Activated CD4-positive, alpha-beta memory T cell treated with anti-CD3 and anti-CD28 coated beads, Interleukin-2, amount 10 ng/mL, durations not matched to agents 7 days and 5 days (primary cell): Measurements from ENCODE around the gene NLGN1. TPM values are rescaled to one million over a fixed set of nuclear protein-coding genes. Genes with fewer than 3 reads are reported as not detected.

ENCODE experiments used
- CTCF ChIA-PET: fragments of 350-600 bp; sonication (Branson Sonifier 250); formaldehyde crosslinking; loops from one replicate; lab custom pipeline; 2021; ENCODE audit warnings: antibody characterized with exemption, inconsistent platforms; lab: Charles Lee
- POLR2A ChIA-PET: fragments of 350-600 bp; sonication (Branson Sonifier 250); formaldehyde crosslinking; loops from one replicate; lab custom pipeline; 2021; ENCODE audit warnings: antibody characterized with exemption; lab: Charles Lee
- DNase-seq: peaks from one replicate; pipeline ENCODE4 v3.0.0-alpha.2; 2020
- H3K27ac Mint-ChIP-seq: one replicate; pipeline ENCODE4 v1.8.0; 2021; ENCODE audit warnings: mild to moderate bottlenecking, mixed read lengths
- H3K27me3 Mint-ChIP-seq: one replicate; pipeline ENCODE4 v1.8.0; 2021; ENCODE audit warnings: mixed read lengths
- H3K36me3 Mint-ChIP-seq: one replicate; pipeline ENCODE4 v1.8.0; 2021; ENCODE audit warnings: low read depth, mixed read lengths
- H3K4me1 Mint-ChIP-seq: one replicate; pipeline ENCODE4 v1.8.0; 2021; ENCODE audit warnings: mixed read lengths
- H3K4me3 Mint-ChIP-seq: one replicate; pipeline ENCODE4 v1.8.0; 2021; ENCODE audit warnings: mild to moderate bottlenecking, mixed read lengths
- H3K9me3 Mint-ChIP-seq: one replicate; pipeline ENCODE4 v1.8.0; 2021; ENCODE audit warnings: mixed read lengths
- total RNA-seq, 2 experiments: library from RNA; stranded (reverse); gene quantifications; one replicate each; pipeline ENCODE4 v1.2.3, GENCODE V29; 2021

NLGN1 gene
- total RNA-seq, 2 experiments from 2014 or later: not detected

DNA sequence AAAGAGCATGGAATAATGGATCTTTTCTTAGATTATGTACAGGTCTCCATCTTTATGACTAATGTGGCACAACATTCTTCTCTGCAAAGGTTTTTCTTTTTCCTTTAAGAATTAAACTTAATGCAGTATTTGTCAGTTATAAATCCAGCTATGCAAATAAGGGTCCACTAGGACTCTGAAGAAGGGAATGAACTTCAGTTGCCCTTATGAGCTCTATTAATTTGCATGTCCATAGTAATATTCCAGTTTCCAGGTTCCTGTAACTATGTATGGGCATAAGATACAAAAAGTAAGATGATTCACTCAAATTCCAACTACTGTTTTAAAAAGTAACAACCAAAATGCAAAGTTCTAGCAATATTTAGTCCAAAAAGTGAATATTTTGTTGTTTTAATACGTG, 337.4 kb downstream of the NLGN1 start:
- no peak for DNase-seq
- Mint-ChIP-seq H3K27me3 (no peaks in the 10 kb centered on the region), H3K4me1 (no peaks in the 10 kb centered on the region), H3K4me3 (no peak overlapping the region), H3K9me3 (no peaks in the 10 kb centered on the region), H3K27ac (no peak overlapping the region), H3K36me3 (no peaks in the 10 kb centered on the region)
- POLR2A ChIA-PET: no interaction called here
- CTCF ChIA-PET: no interaction called here

DNA sequence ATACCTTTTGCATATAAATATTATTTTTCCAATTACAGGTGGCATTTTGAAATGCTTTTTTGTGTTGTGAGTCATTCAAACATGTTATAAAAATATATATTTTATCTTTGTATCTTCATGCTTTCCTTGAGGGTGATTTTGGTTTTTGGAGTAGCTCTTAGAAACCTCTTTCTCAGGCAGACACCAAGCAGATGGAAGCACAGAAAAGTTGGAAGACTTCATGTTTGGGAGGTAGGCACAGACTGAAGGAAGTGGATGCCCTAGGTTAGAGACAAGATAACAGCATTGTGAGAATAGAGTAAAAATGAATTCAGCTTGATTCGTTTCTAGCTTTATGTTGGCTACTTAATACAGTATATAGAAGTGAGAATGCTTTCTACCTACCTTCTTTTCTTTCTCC, 338.3 kb downstream of the NLGN1 start:
- Mint-ChIP-seq H3K27ac (no peak overlapping the region), H3K27me3 (no peaks in the 10 kb centered on the region), H3K4me3 (no peak overlapping the region), H3K36me3 (no peaks in the 10 kb centered on the region), H3K4me1 (no peaks in the 10 kb centered on the region), H3K9me3 (peaks cover 1% of the 10 kb centered on the region)
- ChIA-PET CTCF (no interaction called here), POLR2A (no interaction called here)
- no peak for DNase-seq

DNA sequence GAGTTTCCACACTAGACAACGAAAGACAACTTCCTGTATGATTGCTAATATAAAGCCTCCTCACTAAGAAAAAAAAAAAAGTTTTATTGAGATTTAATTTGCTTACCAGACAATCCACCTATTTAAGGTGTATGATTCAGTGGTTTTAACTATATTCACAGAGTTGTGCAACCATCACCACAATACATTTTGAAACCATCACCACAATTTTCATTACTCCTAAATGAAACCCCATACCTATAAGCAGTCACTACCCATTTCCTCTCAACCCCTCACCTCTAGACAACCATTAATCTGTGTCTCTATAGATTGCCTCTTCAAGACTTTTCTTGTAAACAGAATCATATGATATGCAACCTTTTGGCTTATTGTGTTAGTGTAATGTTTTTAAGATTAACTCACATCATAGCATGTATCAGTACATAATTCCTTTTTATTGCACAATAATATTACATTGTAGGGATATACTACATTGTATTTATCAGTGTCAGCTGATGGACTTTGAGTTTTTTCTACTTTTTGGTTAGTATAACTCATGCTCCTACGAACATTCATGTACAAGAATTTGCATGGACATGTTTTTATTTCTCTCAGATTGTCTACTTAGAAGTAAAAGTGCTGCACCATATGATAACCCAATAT, 339.7 kb downstream of the NLGN1 start:
- no peaks in the 10 kb centered on the region for H3K4me1 Mint-ChIP-seq
- no peaks in the 10 kb centered on the region for H3K27me3 Mint-ChIP-seq
- H3K27ac Mint-ChIP-seq: no peak overlapping the region
- H3K9me3 Mint-ChIP-seq: peaks cover 1% of the 10 kb centered on the region
- ChIA-PET POLR2A (no interaction called here), CTCF (no interaction called here)
- no peaks in the 10 kb centered on the region for H3K36me3 Mint-ChIP-seq
- DNase-seq: no peak
- H3K4me3 Mint-ChIP-seq: no peak overlapping the region

DNA sequence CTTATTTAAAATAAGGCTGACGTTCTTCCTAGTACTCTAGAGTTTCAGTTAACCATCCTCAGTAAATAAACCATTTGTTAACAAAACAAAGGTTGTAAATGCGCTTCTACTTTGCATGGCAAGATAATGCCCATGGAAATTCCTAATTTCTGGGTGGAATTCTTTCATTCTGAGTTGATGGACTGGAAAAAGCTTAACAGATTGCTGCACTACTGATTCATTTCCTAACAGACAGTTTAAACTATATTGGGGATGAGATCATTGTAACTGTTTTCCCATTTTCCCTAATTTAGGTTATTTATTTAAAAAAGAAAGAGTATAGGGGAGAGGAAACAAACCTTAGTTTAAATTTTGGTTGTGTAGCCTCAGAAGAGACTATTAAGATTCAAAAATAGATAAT, 342.2 kb downstream of the NLGN1 start:
- peaks cover 1% of the 10 kb centered on the region for H3K9me3 Mint-ChIP-seq
- DNase-seq: no peak
- H3K36me3 Mint-ChIP-seq: no peaks in the 10 kb centered on the region
- no peaks in the 10 kb centered on the region for H3K27me3 Mint-ChIP-seq
- no peak overlapping the region for H3K27ac Mint-ChIP-seq
- POLR2A ChIA-PET: no interaction called here
- no peaks in the 10 kb centered on the region for H3K4me1 Mint-ChIP-seq
- no peak overlapping the region for H3K4me3 Mint-ChIP-seq
- CTCF ChIA-PET: no interaction called here

DNA sequence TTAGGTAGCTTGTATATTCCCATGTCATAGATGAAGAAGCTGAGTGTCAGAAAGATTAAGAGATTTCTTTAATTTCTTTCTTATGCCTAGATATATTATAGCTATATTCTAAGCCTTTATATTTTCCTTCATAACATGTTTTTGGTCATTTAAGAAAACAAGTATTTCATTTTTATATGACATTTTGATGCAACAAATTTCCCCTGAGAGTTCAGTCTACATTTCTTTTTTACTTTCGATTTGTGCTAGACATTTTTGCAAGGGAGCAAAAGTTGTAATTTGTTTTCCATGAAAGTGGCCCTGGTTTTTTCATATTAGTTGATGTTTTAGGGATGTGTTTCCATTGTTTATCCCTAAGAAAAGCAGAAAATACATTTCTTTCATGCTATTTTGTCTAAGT, 344.9 kb downstream of the NLGN1 start:
- no peaks in the 10 kb centered on the region for H3K27me3 Mint-ChIP-seq
- H3K4me1 Mint-ChIP-seq: no peaks in the 10 kb centered on the region
- CTCF ChIA-PET: interaction anchor here (1.2 kb wide), 1 partner anchor 9 kb away, joined by 3 read pairs; no protein-coding TSS in a partner anchor
- no peak overlapping the region for H3K4me3 Mint-ChIP-seq
- H3K36me3 Mint-ChIP-seq: no peaks in the 10 kb centered on the region
- peaks cover 1% of the 10 kb centered on the region for H3K9me3 Mint-ChIP-seq
- POLR2A ChIA-PET: no interaction called here
- DNase-seq: no peak
- no peak overlapping the region for H3K27ac Mint-ChIP-seq

DNA sequence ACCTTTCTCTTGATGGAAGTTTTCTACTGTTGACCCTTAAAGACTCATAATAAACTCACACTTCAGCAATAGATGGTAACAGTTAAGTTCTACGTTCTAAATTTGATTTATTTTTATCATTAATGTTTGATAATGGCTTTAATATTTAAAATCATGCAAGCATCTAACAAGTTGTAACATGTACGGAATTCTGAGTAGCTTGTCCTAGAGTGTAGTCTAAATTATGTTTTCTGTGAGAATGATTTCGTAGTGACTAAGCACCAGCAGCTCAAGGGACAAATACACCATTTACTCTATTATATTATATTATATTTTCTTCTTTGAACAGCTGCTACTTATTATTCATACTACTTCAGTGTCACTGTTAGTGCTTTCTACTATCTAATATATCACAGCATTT, 345.6 kb downstream of the NLGN1 start:
- POLR2A ChIA-PET: no interaction called here
- H3K27me3 Mint-ChIP-seq: no peaks in the 10 kb centered on the region
- H3K4me1 Mint-ChIP-seq: no peaks in the 10 kb centered on the region
- peaks cover 1% of the 10 kb centered on the region for H3K9me3 Mint-ChIP-seq
- DNase-seq: no peak
- no peak overlapping the region for H3K27ac Mint-ChIP-seq
- CTCF ChIA-PET: interaction anchor here (1.2 kb wide), 1 partner anchor 10 kb away, joined by 3 read pairs; no protein-coding TSS in a partner anchor
- H3K36me3 Mint-ChIP-seq: no peaks in the 10 kb centered on the region
- no peak overlapping the region for H3K4me3 Mint-ChIP-seq

DNA sequence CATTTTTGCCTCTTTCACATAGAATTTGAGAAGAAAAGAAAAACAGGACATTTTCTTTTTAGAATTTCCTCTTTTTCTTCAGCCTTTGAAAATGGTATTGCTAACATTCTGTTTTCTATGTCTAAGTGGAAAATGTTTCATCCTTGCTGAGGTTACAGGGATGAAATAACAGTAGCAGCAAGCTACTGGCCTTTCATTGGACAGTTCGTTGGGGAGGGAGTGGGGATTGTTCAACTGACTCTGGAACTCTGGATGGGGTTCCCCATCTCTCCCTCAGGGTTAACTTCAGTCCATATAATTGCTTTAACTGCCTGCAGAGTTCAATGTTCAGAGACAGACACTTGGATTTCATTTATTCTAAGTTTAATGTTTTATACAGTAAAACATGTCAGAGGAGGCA, 346.0 kb downstream of the NLGN1 start:
- ChIA-PET POLR2A (no interaction called here), CTCF (no interaction called here)
- H3K27me3 Mint-ChIP-seq: no peaks in the 10 kb centered on the region
- peaks cover 1% of the 10 kb centered on the region for H3K9me3 Mint-ChIP-seq
- no peak overlapping the region for H3K4me3 Mint-ChIP-seq
- no peaks in the 10 kb centered on the region for H3K36me3 Mint-ChIP-seq
- no peak overlapping the region for H3K27ac Mint-ChIP-seq
- H3K4me1 Mint-ChIP-seq: no peaks in the 10 kb centered on the region
- DNase-seq: no peak

DNA sequence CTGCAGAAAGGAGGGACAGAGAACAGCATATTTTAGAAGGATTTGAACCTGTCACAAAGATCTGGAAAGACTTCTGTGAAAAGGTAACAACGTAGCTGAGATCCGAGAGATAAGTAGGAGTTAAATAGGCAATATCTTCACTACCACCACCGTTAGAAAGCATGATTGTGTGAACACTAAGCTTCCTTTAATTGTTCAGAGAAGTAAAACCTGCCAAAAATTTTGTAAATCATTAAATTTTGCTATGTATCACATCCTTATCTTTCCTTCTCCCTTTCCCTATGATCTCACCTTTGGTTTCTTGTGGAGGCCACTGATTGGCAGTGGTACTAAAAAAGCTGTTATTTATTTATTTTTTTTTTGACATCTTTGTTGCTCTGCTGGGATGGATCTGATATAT, 346.9 kb downstream of the NLGN1 start:
- no peak overlapping the region for H3K27ac Mint-ChIP-seq
- POLR2A ChIA-PET: no interaction called here
- H3K27me3 Mint-ChIP-seq: no peaks in the 10 kb centered on the region
- DNase-seq: no peak
- H3K9me3 Mint-ChIP-seq: peaks cover 1% of the 10 kb centered on the region
- H3K4me1 Mint-ChIP-seq: no peaks in the 10 kb centered on the region
- H3K4me3 Mint-ChIP-seq: no peak overlapping the region
- H3K36me3 Mint-ChIP-seq: no peaks in the 10 kb centered on the region
- CTCF ChIA-PET: no interaction called here

DNA sequence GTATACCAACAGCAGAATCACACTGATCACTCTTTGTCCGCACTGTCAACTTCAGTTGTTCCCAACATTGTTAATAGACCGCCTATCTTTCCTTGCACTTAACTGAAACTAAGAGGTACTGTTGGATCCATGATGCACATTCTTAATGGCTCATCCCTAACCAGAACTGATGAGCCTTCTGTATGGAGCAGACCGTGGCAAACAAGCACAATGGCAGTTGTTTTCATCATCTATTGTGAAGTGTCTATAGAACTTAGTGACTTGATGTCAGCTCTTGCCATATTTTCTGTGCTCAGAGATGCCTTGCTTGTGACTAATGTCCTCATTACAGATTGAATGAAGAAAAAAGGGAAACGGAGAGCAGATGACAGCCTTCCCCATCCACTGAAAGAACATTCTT, 347.4 kb downstream of the NLGN1 start:
- Mint-ChIP-seq H3K27ac (no peak overlapping the region), H3K9me3 (peaks cover 1% of the 10 kb centered on the region), H3K4me3 (no peak overlapping the region), H3K4me1 (no peaks in the 10 kb centered on the region), H3K36me3 (no peaks in the 10 kb centered on the region), H3K27me3 (no peaks in the 10 kb centered on the region)
- ChIA-PET CTCF (no interaction called here), POLR2A (no interaction called here)
- DNase-seq: no peak

DNA sequence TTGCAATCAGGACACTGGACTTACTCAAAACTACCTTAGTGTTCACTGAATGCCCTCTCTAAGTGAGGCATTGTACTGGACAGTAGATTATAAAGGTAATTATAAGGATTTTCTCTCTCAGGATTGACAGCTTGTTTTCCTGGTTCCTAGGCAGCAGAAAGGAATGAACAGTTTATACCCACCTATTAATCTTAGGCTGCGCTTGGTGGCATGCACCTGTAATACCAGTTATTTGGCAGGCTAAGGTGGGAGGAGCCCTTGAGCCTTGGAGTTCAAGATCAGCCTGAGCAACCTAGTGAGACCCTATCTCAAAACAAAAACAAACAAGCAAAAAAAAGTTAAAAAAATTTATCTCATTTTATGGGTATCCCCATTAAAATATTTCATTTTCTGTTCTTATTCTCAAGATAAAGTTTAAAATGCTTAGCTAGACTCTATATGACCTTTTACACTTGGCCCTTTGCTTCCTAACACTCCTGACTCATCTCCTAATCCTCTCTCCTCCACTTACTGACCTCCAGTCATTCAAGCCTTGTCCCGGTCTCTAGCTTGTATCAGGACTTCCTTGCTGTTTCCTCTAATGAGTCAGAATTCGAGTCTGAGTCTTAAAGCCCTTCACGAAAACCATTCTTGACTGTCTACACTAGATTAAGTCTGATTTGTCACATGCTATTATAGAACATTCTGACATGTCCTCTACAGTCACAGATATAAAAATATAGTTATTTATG, 348.6 kb downstream of the NLGN1 start:
- DNase-seq: no peak
- H3K4me1 Mint-ChIP-seq: no peaks in the 10 kb centered on the region
- no peaks in the 10 kb centered on the region for H3K36me3 Mint-ChIP-seq
- ChIA-PET POLR2A (no interaction called here), CTCF (no interaction called here)
- H3K9me3 Mint-ChIP-seq: no peaks in the 10 kb centered on the region
- no peaks in the 10 kb centered on the region for H3K27me3 Mint-ChIP-seq
- no peak overlapping the region for H3K4me3 Mint-ChIP-seq
- no peak overlapping the region for H3K27ac Mint-ChIP-seq

DNA sequence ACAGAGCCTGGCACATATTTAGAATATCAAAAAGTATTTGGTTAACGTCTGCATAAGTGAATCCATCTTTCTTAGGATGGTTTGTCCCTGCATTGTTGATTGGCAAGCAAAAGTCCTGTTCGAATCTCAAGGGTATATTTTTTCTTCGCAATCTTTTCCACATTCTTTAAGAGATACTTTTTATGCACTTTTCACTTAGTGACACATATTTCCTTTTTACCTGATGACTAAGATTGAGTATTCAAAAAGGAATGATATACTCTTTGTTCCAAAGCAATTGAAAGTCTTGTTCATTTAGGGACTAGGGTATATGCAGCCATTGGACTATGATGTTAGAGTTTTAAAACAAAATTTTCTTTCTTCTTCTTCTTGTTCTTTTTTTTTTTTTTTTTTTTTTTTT, 349.9 kb downstream of the NLGN1 start:
- ChIA-PET CTCF (no interaction called here), POLR2A (no interaction called here)
- H3K4me3 Mint-ChIP-seq: no peak overlapping the region
- H3K27ac Mint-ChIP-seq: no peak overlapping the region
- H3K4me1 Mint-ChIP-seq: no peaks in the 10 kb centered on the region
- no peak for DNase-seq
- no peaks in the 10 kb centered on the region for H3K36me3 Mint-ChIP-seq
- H3K9me3 Mint-ChIP-seq: no peaks in the 10 kb centered on the region
- H3K27me3 Mint-ChIP-seq: no peaks in the 10 kb centered on the region

DNA sequence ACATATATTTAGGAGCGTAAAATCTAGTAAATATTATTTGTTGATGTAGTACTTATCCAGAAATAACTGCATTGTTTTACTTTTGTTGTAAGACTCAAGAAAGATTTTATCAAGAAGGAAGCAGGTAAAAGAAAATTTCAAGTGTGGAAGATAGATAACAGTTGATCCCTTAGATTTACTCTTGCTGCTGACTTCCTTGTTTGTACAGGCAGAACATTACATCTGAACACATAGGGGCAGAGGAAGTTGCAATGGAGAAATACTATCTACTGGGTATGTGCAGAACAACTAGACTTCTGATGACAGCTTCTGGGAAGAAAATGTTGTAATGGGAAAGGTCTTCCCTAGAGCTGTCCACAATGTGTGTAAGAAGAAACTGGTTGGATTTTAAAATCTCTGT, 350.6 kb downstream of the NLGN1 start:
- CTCF ChIA-PET: no interaction called here
- H3K27me3 Mint-ChIP-seq: no peaks in the 10 kb centered on the region
- no peaks in the 10 kb centered on the region for H3K9me3 Mint-ChIP-seq
- DNase-seq: no peak
- no peaks in the 10 kb centered on the region for H3K36me3 Mint-ChIP-seq
- no peak overlapping the region for H3K4me3 Mint-ChIP-seq
- POLR2A ChIA-PET: no interaction called here
- no peak overlapping the region for H3K27ac Mint-ChIP-seq
- no peaks in the 10 kb centered on the region for H3K4me1 Mint-ChIP-seq

DNA sequence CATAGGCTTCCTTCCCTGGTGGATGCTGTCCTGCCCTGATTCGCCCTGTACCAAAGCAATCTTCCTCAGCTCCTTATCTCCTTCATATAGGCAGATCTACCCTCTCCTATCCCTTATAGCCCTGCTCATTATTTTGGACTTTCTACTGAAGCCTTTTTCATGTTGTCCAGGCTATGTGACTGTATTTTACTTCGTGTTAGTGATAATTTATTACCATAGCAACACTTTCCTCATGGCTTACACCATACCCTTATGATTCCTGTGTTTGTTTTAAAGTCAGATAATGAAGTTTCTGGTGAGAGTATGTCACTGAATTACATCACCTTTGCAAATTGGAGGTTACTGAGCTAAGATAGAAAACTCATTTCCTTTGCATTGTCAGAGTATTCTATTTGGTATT, 352.6 kb downstream of the NLGN1 start:
- no peaks in the 10 kb centered on the region for H3K36me3 Mint-ChIP-seq
- no peak for DNase-seq
- H3K9me3 Mint-ChIP-seq: no peaks in the 10 kb centered on the region
- no peak overlapping the region for H3K4me3 Mint-ChIP-seq
- no peaks in the 10 kb centered on the region for H3K27me3 Mint-ChIP-seq
- H3K4me1 Mint-ChIP-seq: no peaks in the 10 kb centered on the region
- POLR2A ChIA-PET: no interaction called here
- CTCF ChIA-PET: no interaction called here
- no peak overlapping the region for H3K27ac Mint-ChIP-seq

DNA sequence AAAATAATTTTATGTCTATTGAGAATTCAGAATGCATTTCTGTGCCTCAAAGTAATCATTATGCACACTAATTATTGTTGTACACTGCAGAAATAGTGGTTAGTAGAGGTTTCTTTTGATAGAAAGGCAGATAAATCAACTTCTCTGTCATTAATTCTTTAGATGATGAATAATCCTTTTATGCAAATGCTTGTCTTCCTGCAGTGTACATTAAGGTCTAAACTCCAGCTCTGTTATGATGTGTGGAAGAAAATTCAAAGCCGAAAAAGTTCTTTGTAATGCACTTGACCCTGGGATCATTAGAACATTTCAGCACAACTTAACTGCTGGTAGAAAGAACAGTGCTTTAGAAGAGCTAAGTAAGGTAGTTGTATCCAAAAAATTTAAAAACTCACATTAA, 353.0 kb downstream of the NLGN1 start:
- no peak overlapping the region for H3K27ac Mint-ChIP-seq
- no peaks in the 10 kb centered on the region for H3K9me3 Mint-ChIP-seq
- no peak for DNase-seq
- ChIA-PET CTCF (no interaction called here), POLR2A (no interaction called here)
- H3K27me3 Mint-ChIP-seq: no peaks in the 10 kb centered on the region
- H3K4me1 Mint-ChIP-seq: no peaks in the 10 kb centered on the region
- no peak overlapping the region for H3K4me3 Mint-ChIP-seq
- H3K36me3 Mint-ChIP-seq: no peaks in the 10 kb centered on the region
